ENCODE data around the gene RSPH10B. TPM values are rescaled to one million over a fixed set of nuclear protein-coding genes. Genes with fewer than 3 reads are reported as not detected.

RSPH10B gene
- total RNA-seq: not detected in 2 replicates

DNA sequence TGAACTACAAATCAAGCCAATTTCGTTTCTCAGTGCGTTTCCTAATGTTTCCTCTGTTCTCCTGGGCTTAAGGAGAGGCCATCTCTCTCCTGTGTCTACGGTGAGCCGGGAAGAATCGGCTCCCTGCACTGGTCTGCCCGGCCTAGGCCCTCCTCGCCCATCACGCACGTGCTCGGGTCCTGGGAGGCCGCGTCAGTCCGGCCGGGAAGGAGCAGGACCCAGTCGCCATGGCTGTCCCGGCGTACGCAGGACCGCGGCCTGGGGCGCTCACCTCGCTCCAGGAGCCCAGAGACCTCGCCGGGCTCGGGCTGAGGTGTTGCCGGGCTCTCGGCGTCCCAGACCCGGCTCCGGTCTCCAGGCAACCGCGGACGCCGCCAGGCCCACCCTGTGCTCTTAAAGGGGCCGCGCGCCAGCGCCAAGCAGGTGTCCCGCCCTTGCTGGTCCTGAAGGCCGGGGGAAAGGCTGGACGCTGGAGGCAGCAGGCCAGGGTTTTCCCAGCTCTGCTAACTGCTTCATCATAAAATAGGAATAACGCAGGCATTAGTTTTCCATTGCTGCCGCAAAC, at the start of gene RSPH10B:
RSPH10B (minus strand) TSS at position 343 of the 565 bp plus-strand sequence. CDS start 3,573 bp downstream, outside the sequence.

GRCh38 chr7:6008668-6009611, 38.5 kb upstream of the RSPH10B start, which contains the start of the genes AIMP2 and PMS2:
Gene AIMP2, plus strand, starts transcription at chr7:6009272. Its CDS starts 92 bp downstream, at chr7:6009364.
Gene PMS2, minus strand, starts transcription at chr7:6009049. Its CDS starts 30 bp downstream, at chr7:6009019.

GRCh38 chr7:5898480-5899224, 71.8 kb downstream of the RSPH10B start, which contains the start of gene CCZ1:
Gene CCZ1, plus strand, starts transcription at chr7:5898733. Its CDS starts 67 bp downstream, at chr7:5898800.

Other genes with a start within 250 kb of the RSPH10B start
- gene RNF216, start 189.0 kb downstream of the RSPH10B start, total RNA-seq: 29.0 and 34.1 TPM in 2 replicates
- not detected in 2 replicates for gene OCM, start 89.9 kb downstream of the RSPH10B start, total RNA-seq
- gene CCZ1, start 72.0 kb downstream of the RSPH10B start, total RNA-seq: 24.1 and 27.6 TPM in 2 replicates
- 14.1 and 17.7 TPM in 2 replicates for gene PMS2, start 38.4 kb upstream of the RSPH10B start, total RNA-seq
- 41.7 and 53.3 TPM in 2 replicates for gene AIMP2, start 38.6 kb upstream of the RSPH10B start, total RNA-seq
- gene ANKRD61, start 60.7 kb upstream of the RSPH10B start, total RNA-seq: not detected in 2 replicates
- gene EIF2AK1, start 88.5 kb upstream of the RSPH10B start, total RNA-seq: 110 and 165 TPM in 2 replicates
- 6.4 and 6.6 TPM in 2 replicates for gene USP42, start 134.3 kb upstream of the RSPH10B start, total RNA-seq

Measured in cardiac ventricle fibroblast (primary cell).